Measurements from ENCODE around the gene CFAP69. TPM values are rescaled to one million over a fixed set of nuclear protein-coding genes. Genes with fewer than 3 reads are reported as not detected.

CFAP69 gene
- total RNA-seq, 4 donors from 2014 or later: 1.3 to 9.8 (median 4.7) TPM

DNA sequence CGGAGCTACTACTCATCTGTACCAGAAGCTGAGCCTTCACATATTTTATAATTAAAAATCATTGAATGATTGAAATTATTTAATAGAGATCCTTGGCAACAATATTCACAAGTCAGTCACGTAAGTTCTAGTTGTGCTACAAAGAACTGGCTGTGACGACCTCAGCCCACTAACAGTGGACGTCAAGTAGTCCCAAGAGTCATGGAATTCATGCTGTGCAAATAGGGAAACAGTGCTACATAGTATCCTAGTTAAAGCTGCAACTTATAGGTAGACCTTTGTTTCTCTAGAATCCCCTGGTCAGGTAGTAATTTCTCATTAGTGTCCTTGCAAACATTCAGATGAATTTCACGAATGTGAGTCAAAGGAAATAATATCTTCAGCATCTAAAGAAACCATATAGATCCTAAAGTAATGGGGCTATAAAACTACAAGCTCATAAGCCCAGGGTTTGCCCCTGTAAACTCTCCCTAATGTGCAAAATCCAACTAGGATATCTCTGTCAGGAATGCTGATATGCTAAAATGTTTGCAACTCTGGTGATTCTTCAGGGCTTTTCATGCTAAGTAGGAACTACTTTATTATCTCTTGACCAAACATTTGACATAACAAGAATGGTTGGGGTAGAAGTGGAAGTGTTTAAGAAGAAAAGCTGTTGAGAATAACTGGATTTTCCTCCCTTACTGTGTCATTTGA, 31.2 kb downstream of the CFAP69 start:
- DNase-seq (ENCODE audit: low spot score in 2 of 2): no peak
- WGBS: 70% methylated on average over 5 of the region's 5 CpGs
- no peaks in the 10 kb centered on the region for H3K36me3 ChIP-seq
- TF ChIP-seq CTCF (IDR thresholded peaks at IDR 0.05) (no peak), POLR2A (IDR thresholded peaks at IDR 0.05) (no peak), EP300 (IDR thresholded peaks at IDR 0.05) (no peak)
- no peak overlapping the region for H3K4me3 ChIP-seq
- no peaks in the 10 kb centered on the region for H3K4me1 ChIP-seq
- no peaks in the 10 kb centered on the region for H3K27me3 ChIP-seq
- H3K9me3 ChIP-seq: no peaks in the 10 kb centered on the region
- H3K27ac ChIP-seq: no peak overlapping the region

DNA sequence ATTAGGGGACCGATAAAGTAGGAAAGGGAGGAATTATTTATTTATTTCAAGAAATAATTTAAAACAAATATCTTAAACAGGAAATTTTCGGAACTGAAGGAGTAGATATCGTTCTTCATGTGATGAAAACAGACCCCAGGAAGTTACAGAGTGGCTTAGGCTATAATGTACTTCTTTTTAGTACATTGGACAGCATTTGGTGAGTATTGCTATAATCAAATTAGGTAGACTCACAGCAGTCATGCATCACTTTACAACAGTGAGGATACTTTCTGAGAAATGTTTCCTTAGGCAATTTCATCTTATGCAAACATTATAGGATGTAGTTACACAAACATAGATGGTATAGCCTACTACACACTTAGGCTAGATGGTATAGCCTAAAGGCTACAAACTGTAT, 43.2 kb downstream of the CFAP69 start:
- H3K27me3 ChIP-seq: no peaks in the 10 kb centered on the region
- 91% methylated on average over 3 of the region's 3 CpGs for WGBS
- no peaks in the 10 kb centered on the region for H3K4me1 ChIP-seq
- no peaks in the 10 kb centered on the region for H3K36me3 ChIP-seq
- no peak overlapping the region for H3K4me3 ChIP-seq
- no peak overlapping the region for H3K27ac ChIP-seq
- H3K9me3 ChIP-seq: no peaks in the 10 kb centered on the region
- TF ChIP-seq CTCF (IDR thresholded peaks at IDR 0.05): no peak
- DNase-seq (ENCODE audit: low spot score in 2 of 2): no peak

GRCh38 chr7:90290244-90291113, 45.5 kb downstream of the CFAP69 start:
- 89% methylated on average over 3 of the region's 3 CpGs for WGBS
- DNase-seq (ENCODE audit: low spot score in 2 of 2): no peak

DNA sequence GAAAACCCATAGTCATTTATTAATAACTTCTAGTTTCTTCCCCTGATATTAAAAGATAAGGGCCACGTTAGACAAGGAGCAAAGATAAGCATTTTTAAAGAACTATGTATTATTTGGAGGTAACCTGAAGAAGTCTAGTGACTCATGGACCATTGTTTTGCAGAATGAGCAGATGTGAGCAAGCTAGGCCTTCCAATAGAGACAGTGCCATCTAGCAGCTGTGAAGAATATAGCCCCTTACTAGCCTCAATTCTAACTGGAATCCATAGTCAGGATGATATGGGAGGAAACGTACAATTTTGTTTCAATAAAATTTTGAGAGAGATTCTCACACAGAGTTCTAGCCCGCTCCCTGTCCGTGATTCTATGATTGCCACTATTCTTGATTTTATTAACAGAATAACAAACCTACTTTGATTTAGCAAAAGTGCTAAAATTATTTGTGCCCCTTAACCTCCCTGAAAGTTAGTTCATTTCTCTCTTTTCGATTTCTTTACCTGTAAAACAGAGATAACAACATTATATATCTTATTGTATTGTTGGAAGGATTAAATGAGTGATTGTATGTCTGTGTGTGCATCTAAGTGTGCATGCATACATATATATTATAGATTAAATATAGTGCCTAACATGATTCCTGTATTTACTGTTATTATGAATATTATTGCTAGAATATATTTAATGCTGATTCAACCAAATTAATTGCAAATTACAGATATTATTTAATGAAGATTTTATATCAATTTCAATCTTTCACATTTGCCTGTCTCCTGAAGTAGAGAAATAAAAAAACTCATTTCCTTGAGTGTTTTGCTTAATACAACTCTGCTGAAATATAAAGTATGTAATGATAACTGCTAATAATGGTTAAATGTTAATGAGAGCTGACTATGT, 53.4 kb downstream of the CFAP69 start:
- Histone ChIP-seq H3K27ac (no peak overlapping the region), H3K27me3 (no peaks in the 10 kb centered on the region), H3K4me1 (no peaks in the 10 kb centered on the region), H3K4me3 (no peak overlapping the region), H3K36me3 (no peaks in the 10 kb centered on the region), H3K9me3 (no peaks in the 10 kb centered on the region)
- 62% methylated on average over 5 of the region's 5 CpGs for WGBS
- DNase-seq (ENCODE audit: low spot score in 2 of 2): no peak
- TF ChIP-seq EP300 (IDR thresholded peaks at IDR 0.05) (no peak), CTCF (IDR thresholded peaks at IDR 0.05) (peak; percentile 6 to 33), POLR2A (IDR thresholded peaks at IDR 0.05) (no peak), POLR2AphosphoS5 (IDR thresholded peaks at IDR 0.05) (no peak)

More at GRCh38 chr7:90290244-90291113, 45.5 kb downstream of the CFAP69 start:
- H3K27ac ChIP-seq: no peak overlapping the region
- TF ChIP-seq EP300 (IDR thresholded peaks at IDR 0.05) (no peak), POLR2A (IDR thresholded peaks at IDR 0.05) (no peak), CTCF (IDR thresholded peaks at IDR 0.05) (no peak), POLR2AphosphoS5 (IDR thresholded peaks at IDR 0.05) (no peak)
- no peaks in the 10 kb centered on the region for H3K27me3 ChIP-seq
- no peak overlapping the region for H3K4me3 ChIP-seq
- H3K36me3 ChIP-seq: no peaks in the 10 kb centered on the region
- H3K4me1 ChIP-seq: no peaks in the 10 kb centered on the region
- no peaks in the 10 kb centered on the region for H3K9me3 ChIP-seq
